Dendritic cell treated with granulocyte-macrophage colony-stimulating factor and Interleukin-4, amounts not matched to agents 40 ng/mL and 50 ng/mL, for 4 days (primary cell): ENCODE measurements around the gene ANO10.
"Not testable (repeated sequence)": the region's sequence is repeated elsewhere in the genome, so short reads cannot be mapped to it uniquely, and the experiment has no call there.

ENCODE experiments used
- H3K27ac Mint-ChIP-seq: one replicate; pipeline ENCODE4 v1.8.0; 2022; ENCODE audit warnings: mild to moderate bottlenecking, mixed read lengths
- H3K27me3 Mint-ChIP-seq: one replicate; pipeline ENCODE4 v1.8.0; 2022; ENCODE audit warnings: mild to moderate bottlenecking, mixed read lengths
- H3K36me3 Mint-ChIP-seq: one replicate; pipeline ENCODE4 v1.8.0; 2022; ENCODE audit warnings: low read depth, mixed read lengths
- H3K4me1 Mint-ChIP-seq: one replicate; pipeline ENCODE4 v1.8.0; 2022; ENCODE audit warnings: low read depth, mixed read lengths
- H3K4me3 Mint-ChIP-seq: one replicate; pipeline ENCODE4 v1.8.0; 2022; ENCODE audit warnings: mild to moderate bottlenecking, moderate library complexity, mixed read lengths
- H3K9me3 Mint-ChIP-seq: one replicate; pipeline ENCODE4 v1.8.0; 2022; ENCODE audit warnings: mixed read lengths
- intact Hi-C: fragments of 100-400 bp; cut with micrococcal nuclease; formaldehyde crosslinking; loops from one replicate; pipeline ENCODE4 v1.15.0; 2022

ANO10 gene

GRCh38 chr3:43531835-43532234 lies 90.0 kb downstream of the ANO10 start:
- H3K36me3 Mint-ChIP-seq: peaks cover 14% of the 10 kb centered on the region

GRCh38 chr3:43528498-43529099 lies 93.2 kb downstream of the ANO10 start:
- intact Hi-C loops: no loop called here
- no peak overlapping the region for H3K27ac Mint-ChIP-seq
- H3K9me3 Mint-ChIP-seq: peaks cover 22% of the 10 kb centered on the region
- H3K4me3 Mint-ChIP-seq: no peak overlapping the region
- no peaks in the 10 kb centered on the region for H3K27me3 Mint-ChIP-seq
- no peaks in the 10 kb centered on the region for H3K4me1 Mint-ChIP-seq
- peaks cover 14% of the 10 kb centered on the region for H3K36me3 Mint-ChIP-seq

More at GRCh38 chr3:43531835-43532234, 90.0 kb downstream of the ANO10 start:
- H3K4me1 Mint-ChIP-seq: no peaks in the 10 kb centered on the region
- H3K27me3 Mint-ChIP-seq: no peaks in the 10 kb centered on the region
- H3K4me3 Mint-ChIP-seq: no peak overlapping the region
- H3K27ac Mint-ChIP-seq: no peak overlapping the region
- intact Hi-C loops: no loop called here
- H3K9me3 Mint-ChIP-seq: peaks cover 22% of the 10 kb centered on the region

GRCh38 chr3:43526956-43527355 lies 94.9 kb downstream of the ANO10 start:
- no peaks in the 10 kb centered on the region for H3K27me3 Mint-ChIP-seq
- H3K4me3 Mint-ChIP-seq: no peak overlapping the region
- no peak overlapping the region for H3K27ac Mint-ChIP-seq
- H3K36me3 Mint-ChIP-seq: peaks cover 14% of the 10 kb centered on the region
- no peaks in the 10 kb centered on the region for H3K4me1 Mint-ChIP-seq
- intact Hi-C loops: no loop called here
- H3K9me3 Mint-ChIP-seq: peaks cover 22% of the 10 kb centered on the region

- Mint-ChIP-seq H3K36me3 (peaks cover 14% of the 10 kb centered on the region), H3K27me3 (no peaks in the 10 kb centered on the region), H3K9me3 (peaks cover 22% of the 10 kb centered on the region), H3K4me1 (no peaks in the 10 kb centered on the region), H3K4me3 (no peak overlapping the region), H3K27ac (no peak overlapping the region)
- intact Hi-C loops: no loop called here
Measured at GRCh38 chr3:43525941-43526607, 95.7 kb downstream of the ANO10 start.

GRCh38 chr3:43525386-43525785 lies 96.4 kb downstream of the ANO10 start:
- H3K36me3 Mint-ChIP-seq: peaks cover 14% of the 10 kb centered on the region
- intact Hi-C loops: no loop called here
- H3K27ac Mint-ChIP-seq: no peak overlapping the region
- H3K4me3 Mint-ChIP-seq: no peak overlapping the region
- H3K9me3 Mint-ChIP-seq: peaks cover 22% of the 10 kb centered on the region
- H3K4me1 Mint-ChIP-seq: no peaks in the 10 kb centered on the region
- no peaks in the 10 kb centered on the region for H3K27me3 Mint-ChIP-seq

- Mint-ChIP-seq H3K27ac (no peak overlapping the region), H3K27me3 (no peaks in the 10 kb centered on the region), H3K36me3 (peaks cover 30% of the 10 kb centered on the region), H3K9me3 (peaks cover 31% of the 10 kb centered on the region), H3K4me1 (no peaks in the 10 kb centered on the region), H3K4me3 (no peak overlapping the region)
- intact Hi-C loops: no loop called here
Measured at GRCh38 chr3:43523454-43524053, 98.3 kb downstream of the ANO10 start.

- intact Hi-C loops: no loop called here
Measured at GRCh38 chr3:43522727-43523362, 99.0 kb downstream of the ANO10 start.

GRCh38 chr3:43521941-43522340 lies 99.9 kb downstream of the ANO10 start:
- Mint-ChIP-seq H3K4me1 (no peaks in the 10 kb centered on the region), H3K36me3 (peaks cover 27% of the 10 kb centered on the region), H3K27ac (no peak overlapping the region), H3K9me3 (peaks cover 28% of the 10 kb centered on the region), H3K27me3 (no peaks in the 10 kb centered on the region), H3K4me3 (no peak overlapping the region)
- intact Hi-C loops: no loop called here

More at GRCh38 chr3:43522727-43523362, 99.0 kb downstream of the ANO10 start:
- Mint-ChIP-seq H3K27ac (no peak overlapping the region), H3K4me3 (no peak overlapping the region), H3K4me1 (no peaks in the 10 kb centered on the region), H3K27me3 (no peaks in the 10 kb centered on the region), H3K9me3 (peaks cover 31% of the 10 kb centered on the region), H3K36me3 (peaks cover 30% of the 10 kb centered on the region)

- intact Hi-C loops, H3K27ac Mint-ChIP-seq, H3K4me3 Mint-ChIP-seq, H3K4me1 Mint-ChIP-seq, H3K27me3 Mint-ChIP-seq: not testable (repeated sequence)
- H3K36me3 Mint-ChIP-seq: peaks cover 27% of the 10 kb centered on the region
- H3K9me3 Mint-ChIP-seq: peaks cover 28% of the 10 kb centered on the region
Measured at GRCh38 chr3:43518515-43518914, 103.3 kb downstream of the ANO10 start.

- Mint-ChIP-seq H3K27me3 (no peaks in the 10 kb centered on the region), H3K27ac (no peak overlapping the region), H3K4me1 (no peaks in the 10 kb centered on the region), H3K9me3 (peaks cover 28% of the 10 kb centered on the region), H3K4me3 (no peak overlapping the region), H3K36me3 (peaks cover 27% of the 10 kb centered on the region)
- intact Hi-C loops: no loop called here
Measured at GRCh38 chr3:43515970-43516635, 105.7 kb downstream of the ANO10 start.

GRCh38 chr3:43515208-43515917 lies 106.4 kb downstream of the ANO10 start:
- H3K9me3 Mint-ChIP-seq: peaks cover 27% of the 10 kb centered on the region
- H3K4me3 Mint-ChIP-seq: no peak overlapping the region
- no peaks in the 10 kb centered on the region for H3K4me1 Mint-ChIP-seq
- no peaks in the 10 kb centered on the region for H3K27me3 Mint-ChIP-seq
- H3K36me3 Mint-ChIP-seq: peaks cover 27% of the 10 kb centered on the region
- intact Hi-C loops: no loop called here
- H3K27ac Mint-ChIP-seq: no peak overlapping the region

- intact Hi-C loops: no loop called here
- no peak overlapping the region for H3K27ac Mint-ChIP-seq
- H3K4me3 Mint-ChIP-seq: no peak overlapping the region
- no peaks in the 10 kb centered on the region for H3K4me1 Mint-ChIP-seq
- H3K27me3 Mint-ChIP-seq: no peaks in the 10 kb centered on the region
- H3K36me3 Mint-ChIP-seq: peaks cover 3% of the 10 kb centered on the region
- peaks cover 2% of the 10 kb centered on the region for H3K9me3 Mint-ChIP-seq
Measured at GRCh38 chr3:43512754-43513404, 108.9 kb downstream of the ANO10 start.

- intact Hi-C loops: no loop called here
- no peak overlapping the region for H3K4me3 Mint-ChIP-seq
- H3K4me1 Mint-ChIP-seq: peaks cover 5% of the 10 kb centered on the region
- no peaks in the 10 kb centered on the region for H3K27me3 Mint-ChIP-seq
- no peaks in the 10 kb centered on the region for H3K9me3 Mint-ChIP-seq
- no peak overlapping the region for H3K27ac Mint-ChIP-seq
- H3K36me3 Mint-ChIP-seq: no peaks in the 10 kb centered on the region
Measured at GRCh38 chr3:43506644-43507043, 115.2 kb downstream of the ANO10 start.
